ENCODE results near the gene ADCY3.
A peak's percentile ranks its signal among the peaks of the same experiment; 100 is the strongest.

ADCY3 gene

GRCh38 chr2:24855726-24856125, 64.3 kb downstream of the ADCY3 start:
- TF ChIP-seq, protein P1, sequence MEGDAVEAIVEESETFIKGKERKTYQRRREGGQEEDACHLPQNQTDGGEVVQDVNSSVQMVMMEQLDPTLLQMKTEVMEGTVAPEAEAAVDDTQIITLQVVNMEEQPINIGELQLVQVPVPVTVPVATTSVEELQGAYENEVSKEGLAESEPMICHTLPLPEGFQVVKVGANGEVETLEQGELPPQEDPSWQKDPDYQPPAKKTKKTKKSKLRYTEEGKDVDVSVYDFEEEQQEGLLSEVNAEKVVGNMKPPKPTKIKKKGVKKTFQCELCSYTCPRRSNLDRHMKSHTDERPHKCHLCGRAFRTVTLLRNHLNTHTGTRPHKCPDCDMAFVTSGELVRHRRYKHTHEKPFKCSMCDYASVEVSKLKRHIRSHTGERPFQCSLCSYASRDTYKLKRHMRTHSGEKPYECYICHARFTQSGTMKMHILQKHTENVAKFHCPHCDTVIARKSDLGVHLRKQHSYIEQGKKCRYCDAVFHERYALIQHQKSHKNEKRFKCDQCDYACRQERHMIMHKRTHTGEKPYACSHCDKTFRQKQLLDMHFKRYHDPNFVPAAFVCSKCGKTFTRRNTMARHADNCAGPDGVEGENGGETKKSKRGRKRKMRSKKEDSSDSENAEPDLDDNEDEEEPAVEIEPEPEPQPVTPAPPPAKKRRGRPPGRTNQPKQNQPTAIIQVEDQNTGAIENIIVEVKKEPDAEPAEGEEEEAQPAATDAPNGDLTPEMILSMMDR (conservative IDR thresholded peaks at IDR 0.05; ENCODE audit: low read length), result no peak
- H3K4me3 ChIP-seq (ENCODE audit: low read length), result no peak overlapping the region
- DNase-seq (ENCODE audit: low read depth), result peak; percentile 61

DNA sequence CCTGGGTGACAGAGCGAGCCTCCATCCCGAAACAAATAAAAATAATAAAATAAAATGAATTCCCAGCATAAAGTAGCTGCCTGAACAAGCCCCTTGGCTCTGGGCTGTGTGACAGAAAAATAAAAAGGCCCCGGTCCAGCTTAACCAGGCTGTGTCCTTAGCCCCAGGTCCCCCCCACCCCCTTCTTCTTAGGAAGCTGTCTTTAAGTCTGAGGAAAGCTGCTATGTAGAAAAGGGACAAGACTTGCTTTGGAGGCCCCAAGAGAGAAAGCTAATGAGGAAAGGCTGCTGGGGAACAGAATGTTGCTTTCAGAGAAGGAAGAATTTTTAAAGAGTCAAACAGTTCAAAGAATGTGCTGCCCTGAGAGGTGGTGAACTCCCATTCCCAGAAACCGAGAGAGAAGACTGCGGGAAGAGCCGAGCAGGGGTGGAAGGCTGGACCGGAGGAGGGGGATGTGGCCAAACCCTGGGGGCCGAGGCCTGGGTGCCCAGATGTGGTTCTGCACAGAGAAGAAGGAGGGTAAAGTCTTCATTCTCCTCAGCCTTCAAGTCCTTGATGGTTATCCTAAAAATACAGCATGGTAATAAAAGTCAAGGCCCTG, 64.9 kb downstream of the ADCY3 start:
- TF ChIP-seq, protein P1 (conservative IDR thresholded peaks at IDR 0.05; ENCODE audit: low read length), result no peak
- H3K4me3 ChIP-seq (ENCODE audit: low read length), result no peak overlapping the region
- DNase-seq (ENCODE audit: low read depth), result peak; percentile 10

GRCh38 chr2:24853996-24854395, 66.0 kb downstream of the ADCY3 start:
- TF ChIP-seq, protein P1 (conservative IDR thresholded peaks at IDR 0.05; ENCODE audit: low read length), result no peak
- no peak for DNase-seq (ENCODE audit: low read depth)
- H3K4me3 ChIP-seq (ENCODE audit: low read length), result no peak overlapping the region

GRCh38 chr2:24853046-24853445, 67.0 kb downstream of the ADCY3 start:
- TF ChIP-seq, protein P1 (conservative IDR thresholded peaks at IDR 0.05; ENCODE audit: low read length), result no peak
- DNase-seq (ENCODE audit: low read depth), result no peak
- no peak overlapping the region for H3K4me3 ChIP-seq (ENCODE audit: low read length)

GRCh38 chr2:24852431-24853020, 67.5 kb downstream of the ADCY3 start:
- TF ChIP-seq, protein P1 (conservative IDR thresholded peaks at IDR 0.05; ENCODE audit: low read length), result no peak
- H3K4me3 ChIP-seq (ENCODE audit: low read length), result no peak overlapping the region
- DNase-seq (ENCODE audit: low read depth), result no peak

DNA sequence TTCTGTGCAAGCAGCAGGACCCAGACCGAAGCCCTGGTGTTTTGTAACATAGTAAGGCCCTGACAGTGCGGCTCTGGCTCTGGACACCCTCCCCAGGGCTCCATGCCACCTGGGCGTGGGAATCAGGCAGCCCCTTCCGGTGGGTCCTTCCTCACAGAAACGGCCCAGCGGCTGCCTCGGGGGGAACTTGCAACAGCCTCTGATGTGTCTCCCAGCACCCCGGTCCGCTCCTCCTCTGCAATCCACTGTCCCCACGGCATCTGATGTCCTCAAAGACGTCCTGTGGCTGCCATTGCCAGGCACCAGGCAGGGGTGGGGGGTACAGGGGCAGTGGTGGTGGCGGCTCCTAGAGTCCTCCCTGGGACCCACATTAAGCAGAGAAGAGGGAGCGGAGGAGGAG, 68.0 kb downstream of the ADCY3 start:
- H3K4me3 ChIP-seq (ENCODE audit: low read length), result no peak overlapping the region
- TF ChIP-seq, protein P1 (conservative IDR thresholded peaks at IDR 0.05; ENCODE audit: low read length), result no peak
- DNase-seq (ENCODE audit: low read depth), result no peak

DNA sequence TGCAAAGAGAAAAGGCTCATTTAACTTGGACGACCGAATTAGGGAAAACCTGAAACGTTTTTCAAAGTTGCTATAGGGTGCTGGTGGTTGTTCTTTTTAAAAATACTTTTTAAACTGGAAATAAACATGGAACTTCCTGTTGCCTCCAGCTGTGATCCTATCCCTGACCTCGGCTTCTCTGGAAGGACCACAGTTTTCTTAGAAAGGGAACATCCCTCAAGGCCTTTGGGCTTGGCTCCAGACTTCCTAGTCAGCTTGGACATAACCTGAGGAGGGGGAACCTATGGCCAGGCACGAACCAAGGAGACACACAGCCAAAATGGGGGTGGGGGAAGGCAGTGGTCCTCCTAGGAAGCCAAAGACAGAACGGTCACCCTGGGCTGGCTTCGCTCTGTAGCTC, 69.1 kb downstream of the ADCY3 start:
- TF ChIP-seq, protein P1 (conservative IDR thresholded peaks at IDR 0.05; ENCODE audit: low read length), result no peak
- DNase-seq (ENCODE audit: low read depth), result no peak

More for the DNA sequence above, 69.1 kb downstream of the ADCY3 start:
- H3K4me3 ChIP-seq (ENCODE audit: low read length), result no peak overlapping the region
